T-helper 1 cell treated with Interleukin-12 subunit alpha and Interleukin-12 subunit beta and Interleukin-4 antibody, amounts not matched to agents 30 ng/mL and 1 ng/mL, for 36 hours (primary cell): ENCODE results near the gene FOCAD. TPM values are rescaled to one million over a fixed set of nuclear protein-coding genes. Genes with fewer than 3 reads are reported as not detected.
"Not testable (repeated sequence)": the region's sequence is repeated elsewhere in the genome, so short reads cannot be mapped to it uniquely, and the experiment has no call there.

Experiments
- intact Hi-C: fragments of 100-400 bp; cut with micrococcal nuclease; formaldehyde crosslinking; loops from one replicate; pipeline ENCODE4 v1.15.1; 2024
- total RNA-seq: library from RNA; stranded (reverse); gene quantifications from 2 replicates; pipeline ENCODE4 v1.2.3, GENCODE V29; 2022

FOCAD gene
- total RNA-seq, result 28.6 and 31.1 TPM in 2 replicates

GRCh38 chr9:20684035-20684874 is at the start of gene FOCAD:
TSS of gene FOCAD (plus strand) at chr9:20684259. CDS start at chr9:20715354, 31,095 bp downstream.
- intact Hi-C loops, result loop anchor here (1.0 to 5.0 kb wide), 23 partner anchors 26 to 1452 kb away; partner anchors contain the start of genes CDKN2A, CDKN2B-AS1, HACD4 and MLLT3

GRCh38 chr9:20634895-20635294 is 49.2 kb upstream of the FOCAD start:
- intact Hi-C loops, result no loop called here

- intact Hi-C loops, result no loop called here
These were observed 47.1 kb upstream of the FOCAD start for GRCh38 chr9:20636888-20637440.

GRCh38 chr9:20640331-20641187 is 43.5 kb upstream of the FOCAD start:
- intact Hi-C loops, result loop anchor here (1.0 to 5.0 kb wide), 2 partner anchors 17 to 42 kb away; partner anchors contain the start of gene FOCAD

GRCh38 chr9:20642045-20642444 is 42.0 kb upstream of the FOCAD start:
- intact Hi-C loops, result loop anchor here (5.0 kb wide), 1 partner anchor 40 kb away; the partner anchor contains the start of gene FOCAD

- intact Hi-C loops, result loop anchor here (5.0 kb wide), 1 partner anchor 39 kb away; the partner anchor contains the start of gene FOCAD
These were observed 40.4 kb upstream of the FOCAD start for GRCh38 chr9:20643660-20644059.

GRCh38 chr9:20646656-20647055 is 37.4 kb upstream of the FOCAD start:
- intact Hi-C loops, result no loop called here

- intact Hi-C loops, result no loop called here
These were observed 34.7 kb upstream of the FOCAD start for GRCh38 chr9:20649381-20649780.

GRCh38 chr9:20650313-20650712 is 33.7 kb upstream of the FOCAD start:
- intact Hi-C loops, result no loop called here

- intact Hi-C loops, result no loop called here
These were observed 33.2 kb upstream of the FOCAD start for GRCh38 chr9:20650750-20651299.

GRCh38 chr9:20651939-20652338 is 32.1 kb upstream of the FOCAD start:
- intact Hi-C loops, result no loop called here

GRCh38 chr9:20658246-20658667 is 25.8 kb upstream of the FOCAD start:
- intact Hi-C loops, result loop anchor here (1.0 to 2.0 kb wide), 2 partner anchors 26 to 35 kb away; partner anchors contain the start of genes FOCAD and MLLT3

GRCh38 chr9:20658677-20659473 is 25.2 kb upstream of the FOCAD start:
- intact Hi-C loops, result loop anchor here (1.0 to 2.0 kb wide), 2 partner anchors 25 to 36 kb away; partner anchors contain the start of genes FOCAD and MLLT3

- intact Hi-C loops, result loop anchor here (2.0 kb wide), 1 partner anchor 37 kb away; the partner anchor contains the start of gene MLLT3
These were observed 24.5 kb upstream of the FOCAD start for GRCh38 chr9:20659474-20659967.

- intact Hi-C loops, result no loop called here
These were observed 21.9 kb upstream of the FOCAD start for GRCh38 chr9:20662156-20662555.

GRCh38 chr9:20663133-20663532 is 20.9 kb upstream of the FOCAD start:
- intact Hi-C loops, result no loop called here

GRCh38 chr9:20664501-20664900 is 19.6 kb upstream of the FOCAD start:
- intact Hi-C loops, result no loop called here

- intact Hi-C loops, result no loop called here
These were observed 13.7 kb upstream of the FOCAD start for GRCh38 chr9:20670395-20670794.

- intact Hi-C loops, result no loop called here
These were observed 12.4 kb upstream of the FOCAD start for GRCh38 chr9:20671635-20672034.

GRCh38 chr9:20673537-20673936 is 10.5 kb upstream of the FOCAD start:
- intact Hi-C loops, result not testable (repeated sequence)
